Measurements from ENCODE around the gene ZNF195.
"Not testable (repeated sequence)": the region's sequence is repeated elsewhere in the genome, so short reads cannot be mapped to it uniquely, and the experiment has no call there.

The ZNF195 gene

DNA sequence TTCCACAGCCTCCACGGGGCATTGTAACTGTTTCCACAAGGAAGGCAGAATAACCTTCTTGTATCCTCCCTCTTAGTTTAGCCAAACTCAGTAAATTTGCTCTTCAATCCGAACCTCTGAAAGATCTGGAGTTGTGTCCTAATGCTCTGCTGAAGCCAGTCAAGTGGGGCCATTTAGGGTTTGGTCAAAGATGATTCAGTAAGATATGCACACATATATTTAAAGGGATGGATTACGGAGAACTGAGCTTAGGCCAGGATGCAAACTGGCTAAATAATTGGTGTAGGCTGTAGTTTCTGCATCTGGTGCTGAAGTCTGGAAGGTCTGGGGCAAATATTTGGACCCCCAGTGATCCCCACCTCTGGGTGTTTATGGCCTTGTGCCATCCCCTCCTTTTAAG lies 47.9 kb downstream of the ZNF195 start:
- not testable (repeated sequence) for H3K4me3 ChIP-seq (ENCODE audit: extremely low read depth, insufficient read depth, low read length, poor library complexity, severe bottlenecking); H3K27ac ChIP-seq (ENCODE audit: low read depth, low read length, severe bottlenecking); H3K36me3 ChIP-seq (ENCODE audit: control insufficient read depth, insufficient read depth, low read length); H3K4me1 ChIP-seq (ENCODE audit: control insufficient read depth, insufficient read depth, low read length, poor library complexity, severe bottlenecking); H3K9me3 ChIP-seq (ENCODE audit: control insufficient read depth, low read length)
- WGBS, 2 experiments (ENCODE audit: insufficient coverage in 2 of 2) = no CpG with 5 or more reads among the region's 3 CpGs

DNA sequence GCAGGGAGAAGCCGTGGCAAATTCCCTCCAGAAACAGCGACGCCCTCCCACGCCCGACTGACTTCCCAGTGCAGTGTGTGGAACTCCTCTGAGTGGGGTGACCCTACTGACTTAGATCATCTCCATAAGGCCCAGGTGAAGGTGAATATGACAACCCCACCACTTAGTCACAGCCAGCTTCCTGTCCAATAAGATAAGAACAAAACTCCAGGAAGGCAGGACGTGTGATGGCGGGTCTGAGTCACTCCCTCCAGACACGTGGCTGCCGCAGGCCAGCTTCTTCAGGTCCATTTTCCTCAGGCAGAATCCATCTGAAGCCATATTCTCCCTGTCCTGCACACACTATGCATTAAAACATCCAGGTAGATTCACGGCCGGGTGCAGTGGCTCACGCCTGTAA lies 48.9 kb downstream of the ZNF195 start:
- not testable (repeated sequence) for H3K36me3 ChIP-seq (ENCODE audit: control insufficient read depth, insufficient read depth, low read length); H3K9me3 ChIP-seq (ENCODE audit: control insufficient read depth, low read length); H3K4me3 ChIP-seq (ENCODE audit: extremely low read depth, insufficient read depth, low read length, poor library complexity, severe bottlenecking); H3K27ac ChIP-seq (ENCODE audit: low read depth, low read length, severe bottlenecking); H3K4me1 ChIP-seq (ENCODE audit: control insufficient read depth, insufficient read depth, low read length, poor library complexity, severe bottlenecking)
- no CpG with 5 or more reads among the region's 12 CpGs for WGBS, 2 experiments (ENCODE audit: insufficient coverage in 2 of 2)

DNA sequence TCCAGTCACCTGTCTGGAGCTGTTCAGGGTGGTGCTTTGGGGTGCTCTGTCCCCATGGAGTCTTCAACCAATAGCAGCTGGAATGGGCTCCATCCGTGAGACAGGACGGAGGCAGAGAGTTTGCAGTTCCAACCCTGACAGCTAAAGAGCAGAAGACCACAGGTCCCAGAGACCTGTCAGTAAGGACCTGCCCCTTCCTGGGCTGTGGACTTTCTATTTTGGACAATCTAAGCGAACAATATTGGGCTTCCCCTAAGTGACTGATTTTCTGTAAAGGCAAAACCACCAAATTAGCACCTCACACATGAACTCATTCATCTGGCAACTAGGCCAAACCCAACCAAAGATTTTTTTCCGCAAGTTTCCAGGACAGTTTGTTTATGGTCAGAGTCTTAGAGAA lies 50.4 kb downstream of the ZNF195 start:
- H3K9me3 ChIP-seq (ENCODE audit: control insufficient read depth, low read length); H3K4me1 ChIP-seq (ENCODE audit: control insufficient read depth, insufficient read depth, low read length, poor library complexity, severe bottlenecking); H3K4me3 ChIP-seq (ENCODE audit: extremely low read depth, insufficient read depth, low read length, poor library complexity, severe bottlenecking); H3K36me3 ChIP-seq (ENCODE audit: control insufficient read depth, insufficient read depth, low read length); H3K27ac ChIP-seq (ENCODE audit: low read depth, low read length, severe bottlenecking): not testable (repeated sequence)
- no CpG with 5 or more reads among the region's 4 CpGs for WGBS, 2 experiments (ENCODE audit: insufficient coverage in 2 of 2)

DNA sequence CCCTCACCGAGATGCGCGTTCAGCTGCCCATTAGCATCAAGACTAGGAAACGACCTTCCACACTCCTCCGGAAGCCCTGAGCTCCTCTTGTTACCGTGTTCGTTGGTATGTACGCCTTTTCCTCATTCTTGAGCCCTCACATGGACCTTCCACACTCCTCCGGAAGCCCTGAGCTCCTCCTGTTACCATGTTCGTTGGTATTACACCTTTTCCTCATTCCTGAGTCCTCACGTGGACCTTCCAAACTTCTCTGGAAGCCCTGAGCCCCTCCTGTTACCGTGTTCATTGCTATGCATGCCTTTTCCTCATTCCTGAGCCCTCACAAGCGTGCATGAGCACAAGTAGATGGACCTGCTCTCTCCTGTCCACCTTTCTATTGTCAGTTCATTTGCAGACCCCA lies 52.5 kb downstream of the ZNF195 start:
- H3K27ac ChIP-seq (ENCODE audit: low read depth, low read length, severe bottlenecking); H3K4me1 ChIP-seq (ENCODE audit: control insufficient read depth, insufficient read depth, low read length, poor library complexity, severe bottlenecking); H3K36me3 ChIP-seq (ENCODE audit: control insufficient read depth, insufficient read depth, low read length); H3K4me3 ChIP-seq (ENCODE audit: extremely low read depth, insufficient read depth, low read length, poor library complexity, severe bottlenecking); H3K9me3 ChIP-seq (ENCODE audit: control insufficient read depth, low read length): not testable (repeated sequence)
- no CpG with 5 or more reads among the region's 13 CpGs for WGBS, 2 experiments (ENCODE audit: insufficient coverage in 2 of 2)

DNA sequence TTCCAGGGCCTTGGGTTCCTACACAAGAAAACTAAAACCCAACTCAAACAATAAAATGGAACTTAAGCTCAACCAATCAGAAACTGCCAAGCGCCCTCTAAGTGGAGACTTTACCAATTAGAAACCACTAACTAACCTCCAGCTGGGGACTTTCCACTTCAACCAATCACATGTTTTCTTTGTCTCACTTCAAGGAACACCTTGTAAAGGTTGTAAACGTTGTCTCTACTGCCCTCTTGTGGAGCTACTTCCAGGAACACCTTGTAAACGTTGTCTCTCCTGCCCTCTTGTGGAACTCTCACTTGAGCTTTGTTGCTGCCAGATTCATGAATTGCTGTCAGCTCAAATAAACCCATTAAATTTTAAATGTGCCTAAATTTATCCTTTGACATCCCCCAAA lies 54.2 kb downstream of the ZNF195 start:
- H3K27ac ChIP-seq (ENCODE audit: low read depth, low read length, severe bottlenecking); H3K4me1 ChIP-seq (ENCODE audit: control insufficient read depth, insufficient read depth, low read length, poor library complexity, severe bottlenecking); H3K4me3 ChIP-seq (ENCODE audit: extremely low read depth, insufficient read depth, low read length, poor library complexity, severe bottlenecking); H3K36me3 ChIP-seq (ENCODE audit: control insufficient read depth, insufficient read depth, low read length); H3K9me3 ChIP-seq (ENCODE audit: control insufficient read depth, low read length): not testable (repeated sequence)
- WGBS, 2 experiments (ENCODE audit: insufficient coverage in 2 of 2) = no CpG with 5 or more reads among the region's 3 CpGs
